Breast epithelium (tissue), 3 donors: ENCODE data around the gene ARID5B.

Source experiments
- CTCF ChIP-seq, 3 donors: fragments of 450-650 bp; IDR thresholded peaks; one replicate each; pipeline ENCODE4 v1.5.1; 2016 to 2017; ENCODE audit warnings: antibody characterized with exemption in 3 of 3, mild to moderate bottlenecking in 3 of 3, moderate library complexity in 3 of 3
- POLR2A ChIP-seq: fragments of 450-650 bp; IDR thresholded peaks from one replicate; pipeline ENCODE4 v1.6.1; 2016; ENCODE audit warnings: antibody characterized with exemption, mild to moderate bottlenecking, moderate library complexity

DNA sequence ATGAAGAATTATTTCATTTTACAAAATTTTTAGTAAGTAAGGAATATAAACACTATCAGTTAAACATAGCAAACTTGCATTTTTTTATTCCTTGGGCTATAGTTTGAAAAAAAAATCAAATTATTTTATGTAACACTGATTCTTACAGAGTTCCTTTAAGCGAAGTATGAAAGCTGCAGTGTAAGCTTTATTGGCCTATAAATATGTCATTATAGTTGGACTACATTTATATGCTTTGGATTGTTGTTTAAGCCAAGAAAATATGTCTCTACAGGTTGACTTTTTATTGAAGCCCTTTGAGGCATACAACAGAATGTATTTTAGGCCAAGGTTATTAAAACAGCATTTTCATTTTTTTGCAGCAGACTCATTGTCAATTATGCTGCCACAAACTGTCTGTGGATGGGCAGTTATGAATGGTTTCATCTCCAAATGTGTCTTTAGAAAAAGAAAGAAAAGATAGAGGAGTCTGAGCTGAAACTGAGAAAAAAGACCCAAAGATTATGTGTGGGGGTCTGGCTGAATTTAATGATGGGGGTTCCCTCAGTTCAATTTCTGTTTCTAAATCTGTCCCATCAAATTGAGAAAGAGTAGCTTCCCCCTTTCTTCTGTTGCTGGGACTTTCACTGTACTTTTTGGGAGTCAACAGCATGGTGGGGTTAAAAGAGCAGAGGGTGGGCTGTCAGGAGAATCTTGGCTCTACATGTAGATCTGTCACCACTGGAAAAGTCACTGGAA, 43.1 kb downstream of the ARID5B start:
- TF ChIP-seq CTCF (IDR thresholded peaks at IDR 0.05) = no peak
- no peak for TF ChIP-seq POLR2A
